PC-9 (cell line): Measurements from ENCODE around the gene TCF3.

Experiments
- EZH2 ChIP-seq: fragments of 200-600 bp; sonication (generic); IDR thresholded peaks from 2 replicates; pipeline ENCODE4 v1.8.0; 2017; ENCODE audit warnings: antibody characterized with exemption, low read depth
- TF ChIP-seq, protein P1 (sequence below): fragments of 200-600 bp; sonication (generic); conservative IDR thresholded peaks from 2 replicates; pipeline ENCODE4 v1.6.1; 2017; ENCODE audit warnings: mixed run types, antibody characterized with exemption, mild to moderate bottlenecking, moderate library complexity

DNA sequence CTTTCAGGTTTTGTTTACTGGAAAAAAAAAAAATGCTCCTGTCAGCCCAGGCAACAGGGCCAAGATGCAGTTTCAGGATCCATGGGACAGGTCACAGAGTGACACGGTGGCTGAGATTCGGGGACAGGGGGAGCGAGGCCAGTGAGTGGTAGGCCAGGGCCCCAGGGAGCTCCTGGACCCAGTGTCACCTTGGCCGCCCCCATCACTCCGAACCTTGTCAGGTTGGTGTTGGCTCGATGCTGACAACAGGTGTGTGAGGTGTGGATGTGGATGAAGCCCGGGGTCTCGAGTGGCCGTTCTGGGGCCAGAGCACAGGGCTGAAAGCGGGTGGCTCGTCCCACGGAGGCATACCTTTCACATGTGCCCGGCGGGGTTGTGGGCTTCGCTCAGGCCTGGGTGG is 41.1 kb downstream of the TCF3 start:
- TF ChIP-seq, protein P1, sequence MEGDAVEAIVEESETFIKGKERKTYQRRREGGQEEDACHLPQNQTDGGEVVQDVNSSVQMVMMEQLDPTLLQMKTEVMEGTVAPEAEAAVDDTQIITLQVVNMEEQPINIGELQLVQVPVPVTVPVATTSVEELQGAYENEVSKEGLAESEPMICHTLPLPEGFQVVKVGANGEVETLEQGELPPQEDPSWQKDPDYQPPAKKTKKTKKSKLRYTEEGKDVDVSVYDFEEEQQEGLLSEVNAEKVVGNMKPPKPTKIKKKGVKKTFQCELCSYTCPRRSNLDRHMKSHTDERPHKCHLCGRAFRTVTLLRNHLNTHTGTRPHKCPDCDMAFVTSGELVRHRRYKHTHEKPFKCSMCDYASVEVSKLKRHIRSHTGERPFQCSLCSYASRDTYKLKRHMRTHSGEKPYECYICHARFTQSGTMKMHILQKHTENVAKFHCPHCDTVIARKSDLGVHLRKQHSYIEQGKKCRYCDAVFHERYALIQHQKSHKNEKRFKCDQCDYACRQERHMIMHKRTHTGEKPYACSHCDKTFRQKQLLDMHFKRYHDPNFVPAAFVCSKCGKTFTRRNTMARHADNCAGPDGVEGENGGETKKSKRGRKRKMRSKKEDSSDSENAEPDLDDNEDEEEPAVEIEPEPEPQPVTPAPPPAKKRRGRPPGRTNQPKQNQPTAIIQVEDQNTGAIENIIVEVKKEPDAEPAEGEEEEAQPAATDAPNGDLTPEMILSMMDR: no peak
- no peak for TF ChIP-seq EZH2
